GM10248 (cell line): ENCODE results near the gene EVL.
A peak's percentile ranks its signal among the peaks of the same experiment; 100 is the strongest.

Experiments
- CTCF ChIA-PET: fragments of 300-600 bp; sonication (Branson Sonifier 250); formaldehyde crosslinking; extraction: SDS; loops from one replicate; lab custom pipeline; 2021; ENCODE audit warnings: antibody characterized with exemption; lab: Yijun Ruan, JAX
- POLR2A ChIA-PET: fragments of 350-650 bp; sonication (Branson Sonifier 250); formaldehyde crosslinking; extraction: SDS; loops from one replicate; lab custom pipeline; 2020; ENCODE audit warnings: antibody characterized with exemption; lab: Yijun Ruan, JAX
- DNase-seq: peaks from one replicate; pipeline ENCODE4 v3.0.0; 2012; ENCODE audit errors: extremely low spot score
- CTCF ChIP-seq: IDR thresholded peaks from 2 replicates; pipeline ENCODE4 v1.5.1; 2012; ENCODE audit warnings: mild to moderate bottlenecking, low read depth; ENCODE audit errors: extremely low read depth, missing control alignments, control extremely low read depth

Gene EVL

GRCh38 chr14:100104006-100104352 lies 38.8 kb downstream of the EVL start:
- POLR2A ChIA-PET: no interaction called here
- TF ChIP-seq CTCF: no peak
- CTCF ChIA-PET: interaction anchor here (0.9 to 21.1 kb wide), 6 partner anchors 28 to 128 kb away, joined by 3 to 336 read pairs (median 7); partner anchors contain the start of gene EVL
- no peak for DNase-seq

DNA sequence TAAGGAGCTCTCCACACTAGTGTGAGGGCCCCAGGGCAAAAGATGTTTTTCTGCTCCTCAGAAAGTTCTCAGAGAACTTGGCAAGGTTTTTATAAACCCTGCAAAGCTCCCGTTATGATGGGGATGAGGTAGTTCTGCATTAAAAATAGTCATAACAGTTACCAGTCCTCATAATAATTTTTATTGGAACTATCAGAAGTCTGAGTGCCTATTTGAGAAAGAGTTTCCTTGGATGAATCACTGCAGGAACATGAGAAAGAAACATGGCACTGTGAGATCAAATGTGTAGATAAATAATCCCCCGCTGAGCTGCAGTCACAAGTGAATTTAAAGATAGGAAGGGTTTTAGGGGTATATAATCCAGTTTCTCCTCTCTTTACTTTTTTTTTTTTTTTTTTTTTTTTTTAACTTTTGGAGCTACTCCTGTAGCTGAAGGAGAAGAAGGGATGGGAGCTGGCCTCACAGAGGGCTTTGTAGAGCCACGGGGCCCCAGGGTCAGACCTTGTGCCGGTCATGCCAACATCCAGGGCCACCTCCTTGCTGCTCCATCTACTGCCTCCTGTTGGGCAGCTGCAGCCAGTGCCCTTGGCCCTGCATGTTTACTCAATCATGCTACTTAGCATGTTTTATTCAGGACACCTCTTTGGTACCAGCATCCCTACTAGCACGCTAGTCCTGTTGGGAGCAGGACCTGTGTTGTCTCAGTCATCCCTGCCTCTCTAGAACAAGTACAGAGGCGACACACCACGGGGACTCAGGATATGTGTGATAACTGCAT lies 39.5 kb downstream of the EVL start:
- no peak for DNase-seq
- CTCF ChIA-PET: interaction anchor here (1.0 to 21.1 kb wide), 8 partner anchors 12 to 123 kb away, joined by 3 to 336 read pairs (median 6); partner anchors contain the start of gene EVL
- TF ChIP-seq CTCF: peak; percentile 11
- POLR2A ChIA-PET: interaction anchor here (0.6 kb wide), 1 partner anchor 22 kb away, joined by 5 read pairs; no protein-coding TSS in a partner anchor

DNA sequence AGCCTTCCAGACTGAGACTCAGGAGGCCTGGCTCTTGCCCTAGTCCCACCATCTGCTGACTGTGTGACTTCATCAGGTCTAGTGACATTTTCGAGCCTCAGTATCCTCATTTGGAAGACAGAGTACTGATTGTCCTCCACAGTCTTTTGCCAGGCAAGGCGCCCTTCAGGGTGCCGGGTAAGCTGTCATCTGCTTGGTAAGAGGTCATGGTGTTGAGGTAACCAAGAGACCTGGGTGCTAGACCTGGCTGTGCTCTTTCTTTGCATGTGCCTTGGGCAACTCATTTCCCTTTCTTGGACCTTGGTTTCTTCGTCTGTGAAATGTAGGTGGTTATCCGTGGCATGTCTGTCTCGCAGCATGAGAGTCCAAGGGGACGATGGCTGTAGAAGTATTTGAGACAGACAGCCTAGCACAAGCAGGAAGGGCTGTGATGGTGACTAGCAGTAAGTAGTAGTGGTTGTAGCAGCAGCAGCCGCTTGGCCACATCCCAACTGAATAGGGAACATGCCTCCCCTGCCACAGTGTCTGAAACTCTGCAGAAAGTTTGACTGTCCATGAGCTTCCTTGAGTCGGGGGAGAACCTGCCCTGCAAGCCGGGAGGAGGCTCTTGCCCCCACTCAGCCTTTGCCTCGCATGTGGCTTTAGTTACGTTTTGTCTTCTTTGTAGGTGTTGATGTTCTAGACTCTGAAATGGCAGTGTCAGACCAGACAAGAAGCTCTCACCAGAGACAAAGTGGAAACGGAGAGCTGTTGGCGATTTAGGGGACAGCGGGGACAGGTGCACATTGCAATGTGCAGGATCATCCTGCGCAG lies 40.3 kb downstream of the EVL start:
- POLR2A ChIA-PET: interaction anchor here (0.6 kb wide), 1 partner anchor 21 kb away, joined by 5 read pairs; no protein-coding TSS in a partner anchor
- CTCF ChIA-PET: interaction anchor here (1.0 to 21.1 kb wide), 8 partner anchors 11 to 123 kb away, joined by 3 to 336 read pairs (median 7); partner anchors contain the start of gene EVL
- DNase-seq: no peak
- no peak for TF ChIP-seq CTCF

GRCh38 chr14:100106250-100107112 lies 41.3 kb downstream of the EVL start:
- no peak for DNase-seq
- ChIA-PET POLR2A (no interaction called here), CTCF (interaction anchor here (1.1 to 21.1 kb wide), 5 partner anchors 11 to 124 kb away, joined by 3 to 336 read pairs (median 8); partner anchors contain the start of gene EVL)
- no peak for TF ChIP-seq CTCF

GRCh38 chr14:100107236-100107635 lies 42.0 kb downstream of the EVL start:
- ChIA-PET POLR2A (no interaction called here), CTCF (interaction anchor here (0.8 to 21.1 kb wide), 24 partner anchors 8 to 130 kb away, joined by 3 to 336 read pairs (median 6); partner anchors contain the start of gene EVL)
- DNase-seq: no peak
- no peak for TF ChIP-seq CTCF
